HepG2 (cell line): ENCODE data around the gene BIK. TPM values are rescaled to one million over a fixed set of nuclear protein-coding genes. Genes with fewer than 3 reads are reported as not detected.
A peak's percentile ranks its signal among the peaks of the same experiment; 100 is the strongest.

Source experiments
- ATAC-seq: fragments of 200-7000 bp; cut with Tn5 transposase; 3 replicates; pipeline ENCODE4 v1.9.1; 2020; ENCODE audit warnings: mild to moderate bottlenecking, moderate library complexity
- BruUV-seq: library from RNA; stranded (reverse); fragments of 400-500 nt; replicated peaks from 2 replicates; lab custom pipeline; 2021; lab: Mats Ljungman, UMichigan
- CTCF ChIA-PET: fragments of 300-600 bp; formaldehyde crosslinking; extraction: SDS; loops from one replicate; lab custom pipeline; 2021; ENCODE audit warnings: low total read pairs, inconsistent platforms, low intra/inter-chr PET ratio; lab: Yijun Ruan, JAX
- POLR2A ChIA-PET: fragments of 350-600 bp; sonication (Branson Sonifier 250); formaldehyde crosslinking; loops from one replicate; lab custom pipeline; 2020; ENCODE audit warnings: antibody characterized with exemption, inconsistent platforms; lab: Yijun Ruan, JAX
- DNase-seq: peaks from one replicate; pipeline ENCODE4 v3.0.0-alpha.2; 2015; ENCODE audit warnings: low spot score
- FAIRE-seq: peaks from 3 replicates; lab custom pipeline; 2011; peaks lifted over from hg19 to GRCh38; lab: Jason Lieb, UNC
- H2AFZ ChIP-seq: one replicate; pipeline ENCODE4 v1.6.1; 2011; ENCODE audit warnings: low read length, inconsistent platforms
- H3K27ac ChIP-seq: fragments of 300-600 bp; 3 replicates; pipeline ENCODE4 v1.8.0; 2011; ENCODE audit warnings: mixed run types, mild to moderate bottlenecking, mixed read lengths, low read length, inconsistent platforms; ENCODE audit not compliant: insufficient read depth; ENCODE audit errors: extremely low read length
- H3K27me3 ChIP-seq, 2 experiments: fragments of 200-600 bp in 1 of 2; 2 replicates in 1 of 2; 3 replicates in 1 of 2; pipeline versions ENCODE4 v1.6.0 to v1.8.0; 2011; ENCODE audit warnings: low read length in 2 of 2, mild to moderate bottlenecking in 2 of 2, moderate library complexity in 2 of 2, inconsistent platforms in 1 of 2; ENCODE audit not compliant: insufficient read depth in 2 of 2, control insufficient read depth in 1 of 2
- H3K36me3 ChIP-seq, 2 experiments: fragments of 200-600 bp in 1 of 2; replicated peaks in 1 of 2; 2 replicates in 1 of 2; 3 replicates in 1 of 2; pipeline versions ENCODE4 v1.5.1 to v1.8.0; 2011; ENCODE audit warnings: low read length in 2 of 2, inconsistent platforms in 1 of 2; ENCODE audit not compliant: insufficient read depth in 2 of 2, control insufficient read depth in 1 of 2
- H3K4me1 ChIP-seq: 2 replicates; pipeline ENCODE4 v1.5.1; 2012; ENCODE audit warnings: low read length, inconsistent platforms; ENCODE audit not compliant: insufficient read depth
- H3K4me2 ChIP-seq: 2 replicates; pipeline ENCODE4 v1.6.0; 2011; ENCODE audit warnings: low read depth, low read length, inconsistent platforms
- H3K4me3 ChIP-seq, 3 experiments: fragments of 200-600 bp in 1 of 3; sonication (generic), shearing (Covaris generic) in 1 of 3; replicated peaks in 1 of 3; 2 replicates each; pipeline ENCODE4 v1.5.1; 2011 to 2016; ENCODE audit warnings: low read length in 3 of 3, inconsistent platforms in 2 of 3, low read depth in 2 of 3, mild to moderate bottlenecking in 2 of 3, control low read depth in 1 of 3, mixed read lengths in 1 of 3; ENCODE audit not compliant: insufficient read depth in 1 of 3
- H3K79me2 ChIP-seq: one replicate; pipeline ENCODE4 v1.6.1; 2011; ENCODE audit warnings: low read length, inconsistent platforms; ENCODE audit not compliant: insufficient read depth
- H3K9ac ChIP-seq: 2 replicates; pipeline ENCODE4 v1.6.0; 2011; ENCODE audit warnings: mild to moderate bottlenecking, low read depth, low read length, inconsistent platforms; ENCODE audit not compliant: insufficient read depth
- H3K9me3 ChIP-seq: 2 replicates; pipeline ENCODE4 v1.5.1; 2012; ENCODE audit warnings: mild to moderate bottlenecking, low read length
- H4K20me1 ChIP-seq: 2 replicates; pipeline ENCODE4 v1.6.0; 2011; ENCODE audit warnings: inconsistent platforms, mild to moderate bottlenecking, low read length, moderate library complexity; ENCODE audit not compliant: insufficient read depth
- ARID3A ChIP-seq: IDR thresholded peaks from 2 replicates; pipeline ENCODE4 v1.6.1; 2012; ENCODE audit warnings: low read depth, low read length, improper control_type of control experiment
- ATF7 ChIP-seq, 2 experiments: fragments of 450-650 bp in 1 of 2; sonication (generic) in 1 of 2; formaldehyde crosslinking in 1 of 2; IDR thresholded peaks; 2 replicates each; pipeline versions ENCODE4 v1.4.0 to v1.6.1; 2016 to 2020; ENCODE audit warnings: antibody characterized with exemption in 1 of 2, mild to moderate bottlenecking in 1 of 2, missing genetic modification reagents in 1 of 2
- CREB1 ChIP-seq, 2 experiments: fragments of 450-650 bp in 1 of 2; IDR thresholded peaks; 2 replicates each; pipeline ENCODE4 v1.6.1; 2016 to 2017; ENCODE audit warnings: control low read depth in 1 of 2, mild to moderate bottlenecking in 1 of 2, missing compliant biosample characterization in 1 of 2, missing genetic modification characterization in 1 of 2
- DRAP1 ChIP-seq: IDR thresholded peaks from 2 replicates; pipeline ENCODE4 v1.6.1; 2016; ENCODE audit warnings: missing genetic modification reagents, missing compliant biosample characterization
- EP300 ChIP-seq, 3 experiments: sonication (generic) in 1 of 3; formaldehyde crosslinking in 1 of 3; IDR thresholded peaks; 2 replicates each; pipeline versions ENCODE4 v1.5.1 to v1.6.1; 2011 to 2020; ENCODE audit warnings: low read depth in 2 of 3, low read length in 2 of 3, borderline replicate concordance in 1 of 3, improper control_type of control experiment in 1 of 3, mild to moderate bottlenecking in 1 of 3, missing genetic modification reagents in 1 of 3, moderate library complexity in 1 of 3
- HNF4G ChIP-seq, 2 experiments: sonication (generic) in 1 of 2; formaldehyde crosslinking in 1 of 2; IDR thresholded peaks; 2 replicates each; pipeline versions ENCODE4 v1.4.0 to v1.6.1; 2011 to 2020; ENCODE audit warnings: borderline replicate concordance in 2 of 2, low read depth in 2 of 2, mild to moderate bottlenecking in 2 of 2, low read length in 1 of 2, missing genetic modification reagents in 1 of 2, moderate library complexity in 1 of 2
- IRX3 ChIP-seq: sonication (generic); formaldehyde crosslinking; IDR thresholded peaks from 2 replicates; pipeline ENCODE4 v1.8.1; 2023; ENCODE audit warnings: mild to moderate bottlenecking, low read depth, missing genetic modification reagents, borderline replicate concordance
- NKX3-1 ChIP-seq: sonication (generic); formaldehyde crosslinking; IDR thresholded peaks from 2 replicates; pipeline ENCODE4 v1.5.0; 2020; ENCODE audit warnings: missing genetic modification reagents
- NR2F1 ChIP-seq, 2 experiments: fragments of 450-650 bp in 1 of 2; formaldehyde crosslinking in 1 of 2; IDR thresholded peaks; 2 replicates each; pipeline versions ENCODE4 v1.5.0 to v1.6.1; 2016 to 2020; ENCODE audit warnings: mild to moderate bottlenecking in 1 of 2, missing compliant biosample characterization in 1 of 2, missing genetic modification reagents in 1 of 2, moderate library complexity in 1 of 2
- POGZ ChIP-seq: sonication (generic); formaldehyde crosslinking; IDR thresholded peaks from 2 replicates; pipeline ENCODE4 v1.4.0; 2020; ENCODE audit warnings: mild to moderate bottlenecking, missing genetic modification reagents
- SOX5 ChIP-seq: IDR thresholded peaks from 2 replicates; pipeline ENCODE4 v1.6.1; 2016; ENCODE audit warnings: borderline replicate concordance
- ZBTB46 ChIP-seq: sonication (generic); formaldehyde crosslinking; IDR thresholded peaks from 2 replicates; pipeline ENCODE4 v1.4.0; 2020; ENCODE audit warnings: mild to moderate bottlenecking, missing genetic modification reagents, borderline replicate concordance
- ZNF530 ChIP-seq: sonication (generic); formaldehyde crosslinking; IDR thresholded peaks from 2 replicates; pipeline ENCODE4 v1.5.0; 2020; ENCODE audit warnings: low read depth, mild to moderate bottlenecking, missing genetic modification reagents
- WGBS: methylation state at CpG from one replicate; pipeline ENCODE4 v1.1.6; 2017; ENCODE audit warnings: low lambda C conversion rate; 5-methylcytosine and 5-hydroxymethylcytosine counted together
- in situ Hi-C: cut with HindIII; loops from 2 replicates; pipeline ENCODE4 v1.10.0; 2017; ENCODE audit warnings: low pct_unique_long_range_greater_than_20kb; ENCODE audit not compliant: extremely low pct_ligation_motif_present
- intact Hi-C: fragments of 100-400 bp; cut with micrococcal nuclease; formaldehyde crosslinking; loops from one replicate; pipeline ENCODE4 v1.10.0; 2022; ENCODE audit not compliant: unreplicated experiment
- polyA plus RNA-seq, 8 experiments: library from polyadenylated mRNA; depleted of rRNA in 3 of 8; stranded (reverse) in 7 of 8; unstranded in 1 of 8; fragments of >200 nt; fragmentation: Illumina TruSeq in 4 of 8; extraction: Trizol in 4 of 8; gene quantifications; 2 replicates each; pipeline versions ENCODE4 v1.2.1 to v1.2.3, GENCODE V29; 2011 to 2016; ENCODE audit warnings: low read depth in 4 of 8, missing spikeins in 1 of 8, mixed read lengths in 1 of 8; ENCODE audit not compliant: insufficient read depth in 1 of 8
- total RNA-seq, 5 experiments: library from RNA; depleted of rRNA; stranded (reverse); fragments of >200 nt; fragmentation: Illumina TruSeq; extraction: Trizol; gene quantifications; 2 replicates each; pipeline ENCODE4 v1.2.3, GENCODE V29; 2016; ENCODE audit warnings: low read depth in 1 of 5

The BIK gene
- total and polyA plus RNA-seq, 2 of the 13 experiments (the other 11 are each of a cell fraction or from before 2014, with no cell fraction given), result 0.54 to 0.80 TPM

GRCh38 chr22:43078522-43078921 is 32.0 kb upstream of the BIK start (continued):
- no peak for TF ChIP-seq DRAP1
- TF ChIP-seq ZBTB46, result no peak
- peak in 1 of 2 experiments; percentile 41; a peak in 1 of 4 replicates for TF ChIP-seq EP300 (IDR thresholded peaks at IDR 0.05; ENCODE audit: low read depth in 2 of 2, low read length in 2 of 2)
- no peak; the same call in 1 of the 2 replicates for TF ChIP-seq EP300 (CRISPR knock-in tag; IDR thresholded peaks at IDR 0.05; ENCODE audit: borderline replicate concordance)
- TF ChIP-seq SOX5, result peak; percentile 72; the same call in 1 of the 2 replicates
- peak; percentile 94 to 98 for TF ChIP-seq NR2F1 (CRISPR knock-in tag; IDR thresholded peaks at IDR 0.05)
- peak; percentile 40; the same call in 1 of the 2 replicates for TF ChIP-seq HNF4G (IDR thresholded peaks at IDR 0.05; ENCODE audit: borderline replicate concordance, low read depth, low read length)
- TF ChIP-seq HNF4G (CRISPR knock-in tag; IDR thresholded peaks at IDR 0.05; ENCODE audit: borderline replicate concordance, low read depth), result no peak

GRCh38 chr22:43079742-43080141 is 30.8 kb upstream of the BIK start:
- no peak overlapping the region for H3K4me2 ChIP-seq
- H2AFZ ChIP-seq, result no peak overlapping the region
- WGBS, result 46% methylated on average over 14 of the region's 14 CpGs
- no peaks in the 10 kb centered on the region for H3K27me3 ChIP-seq
- no peaks in the 10 kb centered on the region for H4K20me1 ChIP-seq
- peaks cover 44% of the 10 kb centered on the region for H3K4me1 ChIP-seq
- H3K79me2 ChIP-seq, result no peaks in the 10 kb centered on the region
- CTCF ChIA-PET, result no interaction called here
- no peak for FAIRE-seq
- H3K9ac ChIP-seq, result no peak overlapping the region
- no TSS peak for BruUV-seq
- no peak for DNase-seq
- intact Hi-C loops, result no loop called here
- POLR2A ChIA-PET, result no interaction called here
- no peak for ATAC-seq
- in situ Hi-C loops, result no loop called here
- no peaks in the 10 kb centered on the region for H3K36me3 ChIP-seq
- no peaks in the 10 kb centered on the region for H3K9me3 ChIP-seq
- H3K27ac ChIP-seq, result no peak overlapping the region
- H3K4me3 ChIP-seq, result no peak overlapping the region
- TF ChIP-seq POGZ (CRISPR knock-in tag) (no peak), CREB1 (IDR thresholded peaks at IDR 0.05) (peak; percentile 90), CREB1 (CRISPR knock-in tag; IDR thresholded peaks at IDR 0.05) (no peak), ATF7 (IDR thresholded peaks at IDR 0.05) (peak; percentile 52), ATF7 (CRISPR knock-in tag; IDR thresholded peaks at IDR 0.05) (no peak), IRX3 (CRISPR knock-in tag) (no peak), ZNF530 (no peak), ARID3A (no peak), NKX3-1 (no peak)
